Endothelial cell (in vitro differentiated cells): ENCODE results near the gene ALDH18A1. TPM values are rescaled to one million over a fixed set of nuclear protein-coding genes. Genes with fewer than 3 reads are reported as not detected.

Experiments used
- DNase-seq: peaks from one replicate; pipeline ENCODE4 v3.0.0; 2021; ENCODE audit warnings: low spot score
- H3K27ac Mint-ChIP-seq: one replicate; pipeline ENCODE4 v1.8.0; 2021; ENCODE audit warnings: mixed read lengths, inconsistent platforms; ENCODE audit not compliant: unreplicated experiment
- H3K27me3 Mint-ChIP-seq: one replicate; pipeline ENCODE4 v1.8.0; 2021; ENCODE audit warnings: mild to moderate bottlenecking, moderate library complexity, mixed read lengths, inconsistent platforms; ENCODE audit not compliant: unreplicated experiment
- H3K36me3 Mint-ChIP-seq: one replicate; pipeline ENCODE4 v1.8.0; 2021; ENCODE audit warnings: mild to moderate bottlenecking, low read depth, mixed read lengths, inconsistent platforms; ENCODE audit not compliant: unreplicated experiment
- H3K4me1 Mint-ChIP-seq: one replicate; pipeline ENCODE4 v1.8.0; 2021; ENCODE audit warnings: mild to moderate bottlenecking, mixed read lengths, inconsistent platforms; ENCODE audit not compliant: unreplicated experiment
- H3K4me3 Mint-ChIP-seq: one replicate; pipeline ENCODE4 v1.8.0; 2021; ENCODE audit warnings: mild to moderate bottlenecking, mixed read lengths, inconsistent platforms; ENCODE audit not compliant: unreplicated experiment
- H3K9me3 Mint-ChIP-seq: one replicate; pipeline ENCODE4 v1.8.0; 2021; ENCODE audit warnings: mixed read lengths, inconsistent platforms; ENCODE audit not compliant: unreplicated experiment
- total RNA-seq: library from RNA; stranded (reverse); fragmentation: NEBNext Ultra II Directional; extraction: Animal tissue kit (Norgen Biotek cat#: 25700); gene quantifications from one replicate; pipeline ENCODE4 v1.2.1, GENCODE V29; 2021; ENCODE audit not compliant: unreplicated experiment
- TF ChIP-seq, protein P1 (sequence below): fragments of 200-600 bp; sonication (generic); IDR thresholded peaks from one replicate; pipeline ENCODE4 v1.5.0; 2021; ENCODE audit warnings: antibody characterized with exemption; ENCODE audit not compliant: unreplicated experiment

Gene ALDH18A1
- total RNA-seq, 1 donor from 2014 or later, result 52.0 TPM

DNA sequence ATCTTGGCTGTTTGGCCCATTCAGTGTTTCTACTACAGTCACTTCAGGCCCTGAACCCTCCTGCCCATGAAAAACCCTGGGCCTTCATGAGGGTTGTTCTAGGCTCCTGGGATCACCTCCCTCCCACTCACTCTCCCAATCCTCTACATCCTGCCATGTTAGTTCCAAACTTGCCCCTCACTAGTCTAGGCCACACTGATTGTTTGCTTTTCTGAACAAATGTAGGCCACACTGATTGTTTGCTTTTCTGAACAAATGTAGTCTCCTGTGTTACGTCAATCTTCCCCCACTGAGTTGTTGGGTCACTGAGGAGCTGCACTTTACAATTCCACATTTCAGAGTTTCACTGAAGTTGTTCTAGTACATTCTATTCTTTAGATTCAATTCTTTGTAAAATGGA lies 5.3 kb upstream of the ALDH18A1 start:
- no peak overlapping the region for H3K4me3 Mint-ChIP-seq
- H3K27ac Mint-ChIP-seq, result peak overlapping the region; percentile 14
- TF ChIP-seq, protein P1, sequence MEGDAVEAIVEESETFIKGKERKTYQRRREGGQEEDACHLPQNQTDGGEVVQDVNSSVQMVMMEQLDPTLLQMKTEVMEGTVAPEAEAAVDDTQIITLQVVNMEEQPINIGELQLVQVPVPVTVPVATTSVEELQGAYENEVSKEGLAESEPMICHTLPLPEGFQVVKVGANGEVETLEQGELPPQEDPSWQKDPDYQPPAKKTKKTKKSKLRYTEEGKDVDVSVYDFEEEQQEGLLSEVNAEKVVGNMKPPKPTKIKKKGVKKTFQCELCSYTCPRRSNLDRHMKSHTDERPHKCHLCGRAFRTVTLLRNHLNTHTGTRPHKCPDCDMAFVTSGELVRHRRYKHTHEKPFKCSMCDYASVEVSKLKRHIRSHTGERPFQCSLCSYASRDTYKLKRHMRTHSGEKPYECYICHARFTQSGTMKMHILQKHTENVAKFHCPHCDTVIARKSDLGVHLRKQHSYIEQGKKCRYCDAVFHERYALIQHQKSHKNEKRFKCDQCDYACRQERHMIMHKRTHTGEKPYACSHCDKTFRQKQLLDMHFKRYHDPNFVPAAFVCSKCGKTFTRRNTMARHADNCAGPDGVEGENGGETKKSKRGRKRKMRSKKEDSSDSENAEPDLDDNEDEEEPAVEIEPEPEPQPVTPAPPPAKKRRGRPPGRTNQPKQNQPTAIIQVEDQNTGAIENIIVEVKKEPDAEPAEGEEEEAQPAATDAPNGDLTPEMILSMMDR, result no peak
- H3K4me1 Mint-ChIP-seq, result peaks cover 4% of the 10 kb centered on the region
- no peaks in the 10 kb centered on the region for H3K36me3 Mint-ChIP-seq
- H3K27me3 Mint-ChIP-seq, result peaks cover 2% of the 10 kb centered on the region
- no peaks in the 10 kb centered on the region for H3K9me3 Mint-ChIP-seq
- DNase-seq, result no peak

DNA sequence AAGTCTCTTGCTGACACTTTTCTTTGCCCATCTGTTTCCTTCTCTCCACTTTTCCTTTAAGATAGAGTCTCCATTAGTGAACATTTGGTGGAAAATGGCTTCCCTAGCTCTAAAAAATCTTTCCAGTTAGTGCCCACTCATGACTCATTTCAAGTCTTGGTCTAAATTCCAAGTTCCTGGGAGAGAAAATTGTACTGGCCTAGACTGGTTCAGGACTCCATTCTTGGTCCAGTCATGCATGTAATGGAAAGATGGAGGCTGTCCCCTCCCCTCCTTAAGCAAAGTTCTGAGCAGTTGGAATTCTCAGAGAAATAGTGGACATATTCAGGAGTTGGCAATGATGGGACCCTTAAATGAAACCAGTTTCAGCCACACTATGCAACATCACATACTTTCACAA lies 3.8 kb upstream of the ALDH18A1 start:
- Mint-ChIP-seq H3K27me3 (peaks cover 3% of the 10 kb centered on the region), H3K4me3 (no peak overlapping the region), H3K27ac (no peak overlapping the region), H3K4me1 (peaks cover 10% of the 10 kb centered on the region), H3K9me3 (no peaks in the 10 kb centered on the region), H3K36me3 (no peaks in the 10 kb centered on the region)
- TF ChIP-seq, protein P1, result no peak
- no peak for DNase-seq

DNA sequence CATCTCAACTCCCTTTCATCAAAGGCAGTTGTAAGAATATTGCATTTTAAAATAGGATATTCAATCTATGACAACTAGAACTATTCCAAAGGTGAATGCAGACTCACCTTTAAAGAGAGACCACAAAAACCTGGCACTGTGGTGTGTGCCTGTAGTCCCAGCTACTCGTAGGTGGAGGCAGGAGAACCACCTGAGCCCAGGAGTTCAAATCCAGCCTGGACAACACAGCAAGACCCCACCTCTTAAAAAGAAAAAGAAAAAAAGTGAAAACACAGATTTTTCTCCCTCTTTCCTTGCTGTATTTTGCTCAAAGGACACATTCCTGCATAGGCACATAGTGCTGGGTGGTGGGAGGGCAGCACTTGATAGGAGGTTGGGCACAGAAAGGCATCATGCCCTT lies 739 bp upstream of the ALDH18A1 start:
- Mint-ChIP-seq H3K27ac (no peak overlapping the region), H3K4me3 (peak overlapping the region; percentile 99), H3K36me3 (peaks cover 12% of the 10 kb centered on the region), H3K4me1 (peaks cover 12% of the 10 kb centered on the region), H3K27me3 (peaks cover 3% of the 10 kb centered on the region), H3K9me3 (no peaks in the 10 kb centered on the region)
- TF ChIP-seq, protein P1, result no peak
- no peak for DNase-seq

DNA sequence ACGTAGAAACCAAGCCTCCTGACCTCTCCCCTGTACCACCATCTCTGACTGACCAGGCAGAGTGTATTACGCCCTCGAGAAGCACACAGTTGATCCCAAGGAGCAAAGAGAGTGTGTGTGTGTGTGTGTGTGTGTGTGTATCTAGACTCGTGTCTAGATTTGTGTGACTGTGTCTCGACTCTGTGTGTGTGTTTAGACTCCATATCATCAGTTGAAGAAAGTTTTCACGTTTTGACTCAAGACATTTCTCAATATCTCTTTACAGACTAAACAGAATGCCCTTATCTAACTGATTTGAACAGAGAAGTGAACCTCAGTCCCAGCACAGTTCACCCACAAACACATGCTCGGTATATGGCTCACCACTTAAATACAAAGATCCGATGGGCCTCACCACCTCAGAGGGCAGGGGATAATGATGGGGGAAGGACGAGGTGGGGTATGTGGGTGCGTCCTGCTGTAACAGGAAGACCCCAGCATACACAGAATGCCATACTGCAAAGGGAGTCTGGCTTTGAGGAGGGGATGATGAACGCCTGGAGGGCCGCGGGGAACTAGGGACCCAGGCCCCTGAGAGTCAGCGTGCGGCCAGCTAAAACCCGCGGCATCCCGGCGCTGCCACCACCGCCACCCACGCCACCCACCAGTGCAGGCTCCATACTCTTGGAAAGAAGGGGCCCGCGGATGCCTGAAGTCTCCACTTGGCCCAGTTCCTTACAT lies 780 bp downstream of the ALDH18A1 start:
- no peak for DNase-seq
- no peaks in the 10 kb centered on the region for H3K9me3 Mint-ChIP-seq
- peak overlapping the region; percentile 15 for H3K27ac Mint-ChIP-seq
- peaks cover 8% of the 10 kb centered on the region for H3K4me1 Mint-ChIP-seq
- H3K36me3 Mint-ChIP-seq, result peaks cover 26% of the 10 kb centered on the region
- H3K4me3 Mint-ChIP-seq, result peak overlapping the region; percentile 99
- TF ChIP-seq, protein P1, result no peak
- peaks cover 1% of the 10 kb centered on the region for H3K27me3 Mint-ChIP-seq

DNA sequence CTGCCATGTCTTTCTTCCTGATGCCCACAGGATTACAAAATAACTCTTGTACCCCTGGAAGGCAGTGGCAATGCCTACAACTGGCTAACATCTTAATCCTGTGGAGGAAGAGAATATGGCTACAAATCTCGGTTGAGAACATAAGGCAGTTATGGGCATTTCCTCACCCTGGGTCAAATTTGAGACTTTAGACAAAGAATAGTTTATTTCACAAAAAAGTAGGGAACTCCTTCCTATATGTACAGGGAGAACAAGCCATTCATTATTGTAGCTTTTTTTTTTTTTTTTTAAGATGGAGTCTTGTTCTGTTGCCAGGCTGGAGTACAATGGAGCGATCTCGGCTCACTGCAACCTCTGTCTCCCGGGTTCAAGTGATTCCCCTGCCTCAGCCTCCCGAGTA lies 2.6 kb downstream of the ALDH18A1 start:
- TF ChIP-seq, protein P1, result no peak
- DNase-seq, result no peak
- peaks cover 33% of the 10 kb centered on the region for H3K36me3 Mint-ChIP-seq
- no peak overlapping the region for H3K27ac Mint-ChIP-seq
- H3K4me1 Mint-ChIP-seq, result peaks cover 8% of the 10 kb centered on the region
- H3K4me3 Mint-ChIP-seq, result no peak overlapping the region
- peaks cover 1% of the 10 kb centered on the region for H3K27me3 Mint-ChIP-seq
- no peaks in the 10 kb centered on the region for H3K9me3 Mint-ChIP-seq
